ENCODE results near the gene VAT1L. TPM values are rescaled to one million over a fixed set of nuclear protein-coding genes. Genes with fewer than 3 reads are reported as not detected.

The VAT1L gene
- total RNA-seq, 1 experiment from 2014 or later: 19.1 TPM

GRCh38 chr16:77858060-77858459 lies 69.7 kb downstream of the VAT1L start (continued):
- TF ChIP-seq PREB (CRISPR knock-in tag; IDR thresholded peaks at IDR 0.05; ENCODE audit: borderline replicate concordance): no peak
- TF ChIP-seq ERG (CRISPR knock-in tag; IDR thresholded peaks at IDR 0.05): no peak
- TF ChIP-seq GRHL2 (CRISPR knock-in tag; IDR thresholded peaks at IDR 0.05; ENCODE audit: insufficient replicate concordance, severe bottlenecking): no peak

GRCh38 chr16:77859493-77860232 lies 71.3 kb downstream of the VAT1L start:
- peaks cover 26% of the 10 kb centered on the region for H3K4me1 Mint-ChIP-seq
- ATAC-seq: no peak
- no peaks in the 10 kb centered on the region for H3K9me3 Mint-ChIP-seq
- TF ChIP-seq CTCF (IDR thresholded peaks at IDR 0.05): no peak
- no peak for TF ChIP-seq PRDM15 (CRISPR knock-in tag; IDR thresholded peaks at IDR 0.05)
- TF ChIP-seq IRF1 (CRISPR knock-in tag; IDR thresholded peaks at IDR 0.05): no peak
- TF ChIP-seq ZNF396 (CRISPR knock-in tag; IDR thresholded peaks at IDR 0.05; ENCODE audit: borderline replicate concordance): no peak
- TF ChIP-seq ZNF671 (CRISPR knock-in tag; IDR thresholded peaks at IDR 0.05): no peak
- TF ChIP-seq SMAD4 (CRISPR knock-in tag; IDR thresholded peaks at IDR 0.05): no peak
- no peak for TF ChIP-seq ELF4 (CRISPR knock-in tag; IDR thresholded peaks at IDR 0.05; ENCODE audit: low read depth)
- peaks cover 7% of the 10 kb centered on the region for H3K36me3 Mint-ChIP-seq
- H3K27ac Mint-ChIP-seq: no peak overlapping the region
- no peak overlapping the region for H3K4me3 Mint-ChIP-seq
- ChIA-PET CTCF (no interaction called here), POLR2A (no interaction called here)
- DNase-seq (ENCODE audit: low spot score): no peak
- H3K27me3 Mint-ChIP-seq (ENCODE audit: low read depth): no peaks in the 10 kb centered on the region

GRCh38 chr16:77860953-77861352 lies 72.6 kb downstream of the VAT1L start:
- ChIA-PET POLR2A (no interaction called here), CTCF (no interaction called here)
- Mint-ChIP-seq H3K36me3 (peaks cover 7% of the 10 kb centered on the region), H3K4me3 (no peak overlapping the region), H3K27me3 (ENCODE audit: low read depth) (no peaks in the 10 kb centered on the region), H3K4me1 (peaks cover 18% of the 10 kb centered on the region), H3K27ac (no peak overlapping the region), H3K9me3 (no peaks in the 10 kb centered on the region)
- TF ChIP-seq TP53 (CRISPR knock-in tag; IDR thresholded peaks at IDR 0.05) (no peak), ETV6 (CRISPR knock-in tag; IDR thresholded peaks at IDR 0.05) (no peak), USF1 (CRISPR knock-in tag; IDR thresholded peaks at IDR 0.05) (no peak), NR3C1 (CRISPR knock-in tag; conservative IDR thresholded peaks at IDR 0.05; ENCODE audit: low read depth) (no peak), ELF4 (CRISPR knock-in tag; IDR thresholded peaks at IDR 0.05; ENCODE audit: low read depth) (no peak), GABPB1 (CRISPR knock-in tag; IDR thresholded peaks at IDR 0.05) (no peak)
- ATAC-seq: no peak
- no peak for DNase-seq (ENCODE audit: low spot score)
